GM19463 (cell line): ENCODE data around the gene JAKMIP1.
"Not testable (repeated sequence)": the region's sequence is repeated elsewhere in the genome, so short reads cannot be mapped to it uniquely, and the experiment has no call there.

Experiments
- ATAC-seq: cut with Tn5 transposase; IDR thresholded peaks from one replicate; pipeline ENCODE4 v1.9.1; 2021; ENCODE audit warnings: mild to moderate bottlenecking, moderate library complexity; ENCODE audit not compliant: unreplicated experiment

The JAKMIP1 gene

DNA sequence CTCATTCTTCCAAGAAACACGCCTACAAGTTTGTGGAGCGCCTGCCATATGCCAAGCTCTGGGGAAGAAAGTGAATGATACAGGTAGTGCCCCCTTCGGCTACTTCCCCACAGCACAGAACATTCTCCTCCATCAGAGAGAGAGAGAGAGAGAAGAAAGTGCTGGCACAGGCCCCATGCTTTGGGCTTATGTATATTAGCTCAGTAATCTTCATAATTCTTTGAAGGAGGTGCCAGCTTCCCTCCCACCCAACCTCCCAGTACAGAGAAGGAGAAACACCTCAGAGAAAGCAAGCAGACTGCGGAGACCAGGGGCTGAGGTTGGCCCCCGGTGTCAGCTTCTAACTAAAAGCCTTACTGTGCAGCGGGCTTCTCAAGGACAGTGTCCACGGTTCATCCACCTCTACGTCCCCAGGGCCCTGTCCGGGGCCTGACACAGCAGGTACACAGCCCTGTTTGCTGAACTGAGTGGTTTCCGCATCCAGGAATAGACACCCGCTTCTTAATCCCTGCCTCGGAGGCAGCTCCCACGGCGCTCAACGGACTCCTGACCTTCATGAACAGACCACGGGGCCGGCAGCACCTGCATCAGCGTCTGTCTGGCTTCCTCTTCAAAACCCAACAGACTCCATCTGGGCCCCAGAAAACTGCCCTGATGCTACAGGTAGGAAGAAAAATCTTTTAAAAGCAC is 50.2 kb downstream of the JAKMIP1 start:
- no peak for ATAC-seq

DNA sequence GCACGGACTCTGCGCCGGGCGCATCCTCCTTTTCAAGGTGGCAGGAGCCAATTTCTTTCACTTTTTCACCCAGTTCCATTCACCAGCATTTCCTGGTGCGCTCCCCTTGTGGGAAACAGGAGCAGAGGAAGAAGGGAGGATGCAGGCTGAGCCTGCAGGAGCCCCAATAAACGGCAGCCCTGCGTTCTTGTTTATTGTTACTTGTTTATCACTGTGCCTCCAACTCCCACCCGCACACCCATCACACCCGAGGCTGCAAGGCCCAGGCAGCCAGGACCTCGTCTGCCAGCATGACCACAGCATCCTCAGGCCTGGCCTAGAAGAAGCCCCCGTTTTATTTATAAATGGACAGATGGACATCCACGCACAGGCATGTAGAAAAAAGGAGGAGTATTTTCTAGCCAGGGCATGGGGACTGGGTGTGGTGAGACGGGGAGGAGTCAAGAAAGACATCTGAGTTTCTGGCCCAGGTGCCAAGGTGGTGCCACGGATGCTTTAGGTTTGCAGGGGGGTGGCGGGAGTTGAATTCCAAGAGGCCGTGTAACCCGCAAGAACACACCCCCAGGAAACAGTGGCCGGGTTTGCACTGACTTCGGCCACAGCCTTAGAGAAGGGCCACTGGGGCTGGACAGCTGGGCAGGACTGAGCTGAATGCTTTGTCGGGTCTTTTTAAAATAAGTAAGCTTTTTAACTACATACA is 51.7 kb downstream of the JAKMIP1 start:
- no peak for ATAC-seq

DNA sequence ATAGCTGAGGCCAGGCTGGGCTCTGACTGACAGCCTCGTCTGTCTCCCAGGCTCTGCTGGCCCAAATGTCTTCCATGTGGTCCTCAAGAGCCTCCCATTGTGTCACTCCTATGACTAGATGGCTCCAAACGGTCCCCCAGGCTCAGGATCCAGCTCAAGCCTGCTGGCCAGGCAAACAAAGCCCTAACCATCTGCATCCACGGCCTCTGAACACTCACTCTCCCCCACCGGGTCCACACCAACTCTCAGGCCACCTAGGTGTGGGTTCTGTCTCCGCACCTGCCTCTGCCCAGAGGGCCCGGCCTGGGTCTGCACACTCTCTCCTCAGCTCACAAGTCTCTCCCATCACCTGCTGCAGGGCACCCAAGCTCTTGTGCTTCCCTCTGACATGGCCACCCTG is 52.9 kb downstream of the JAKMIP1 start:
- no peak for ATAC-seq

DNA sequence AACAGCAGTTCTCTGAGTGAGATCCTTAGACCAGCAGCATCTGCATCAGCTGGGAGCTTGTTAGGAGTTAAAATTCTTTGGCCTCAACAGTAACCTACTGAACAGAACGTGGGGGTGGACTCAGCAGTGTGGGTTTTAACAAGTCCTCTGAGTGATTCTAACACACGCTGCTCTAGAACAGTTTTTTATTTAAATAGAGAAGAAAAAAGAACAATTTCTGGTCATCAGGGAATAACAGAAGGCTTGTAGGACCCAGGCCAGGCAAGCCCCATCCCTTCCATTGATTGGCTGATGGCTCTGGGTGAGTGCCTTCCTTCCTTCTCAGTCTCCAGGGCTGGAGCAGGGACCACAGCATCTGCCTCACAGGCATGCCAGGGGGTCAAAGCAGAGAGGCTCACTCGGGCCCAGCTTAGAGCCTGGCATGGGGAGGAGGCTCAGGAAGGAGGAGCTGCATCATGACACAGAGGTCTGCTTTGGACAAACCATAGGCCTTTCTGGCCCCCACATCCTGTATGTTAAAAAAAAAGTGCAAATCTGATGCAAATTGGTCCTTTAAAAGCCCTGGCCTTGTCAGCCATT is 56.7 kb downstream of the JAKMIP1 start:
- ATAC-seq = no peak

DNA sequence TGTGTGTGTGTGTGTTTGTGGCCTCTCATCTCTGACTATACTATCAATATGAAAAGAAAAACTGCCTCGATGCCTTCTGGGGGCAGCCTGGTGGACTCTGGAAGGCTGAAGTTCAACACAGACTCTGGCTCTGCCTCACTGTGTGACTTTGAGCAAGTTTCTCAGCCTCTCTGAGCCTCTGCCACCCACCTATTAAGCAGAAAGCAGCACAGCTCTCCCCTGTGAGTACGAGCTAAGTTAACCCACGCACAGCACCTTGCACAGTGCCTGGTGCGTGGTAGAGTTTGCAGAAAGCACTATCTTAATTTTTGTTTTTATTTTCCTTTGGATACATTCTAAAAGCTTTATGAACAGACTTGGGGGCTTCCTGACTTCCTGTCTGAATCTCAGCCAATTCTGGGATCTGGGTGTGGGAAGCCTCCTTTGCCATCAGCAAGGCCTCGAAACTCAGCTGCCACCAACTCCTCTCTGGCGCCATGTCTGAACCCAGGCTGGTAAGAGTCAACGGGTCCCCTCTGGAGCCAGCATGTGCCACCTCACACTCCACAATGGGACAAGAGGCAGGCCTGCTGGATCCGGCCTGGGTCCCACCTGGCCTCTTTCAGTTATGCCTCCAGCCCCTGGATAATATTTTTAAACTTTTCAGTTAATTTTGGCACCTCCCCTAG is 57.3 kb downstream of the JAKMIP1 start:
- no peak for ATAC-seq

DNA sequence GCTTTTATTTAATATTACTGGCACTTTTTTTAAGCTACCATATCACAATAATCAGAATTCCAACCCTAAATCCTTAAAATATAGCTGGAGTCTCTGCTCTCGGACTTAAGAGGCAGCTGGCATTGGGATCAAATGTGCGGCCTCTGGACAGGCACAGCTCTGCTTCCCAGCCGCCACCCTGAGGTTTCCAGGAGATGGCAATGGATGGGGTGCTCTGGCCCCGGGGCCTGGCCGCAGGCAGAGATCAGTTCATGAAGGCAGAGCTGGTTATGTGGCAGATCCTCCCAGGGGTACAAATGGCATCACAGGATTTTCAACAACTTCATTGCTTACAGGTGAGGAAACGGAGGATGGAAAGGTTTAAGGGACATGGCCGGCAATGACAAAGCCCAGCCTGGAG is 57.8 kb downstream of the JAKMIP1 start:
- ATAC-seq = no peak

DNA sequence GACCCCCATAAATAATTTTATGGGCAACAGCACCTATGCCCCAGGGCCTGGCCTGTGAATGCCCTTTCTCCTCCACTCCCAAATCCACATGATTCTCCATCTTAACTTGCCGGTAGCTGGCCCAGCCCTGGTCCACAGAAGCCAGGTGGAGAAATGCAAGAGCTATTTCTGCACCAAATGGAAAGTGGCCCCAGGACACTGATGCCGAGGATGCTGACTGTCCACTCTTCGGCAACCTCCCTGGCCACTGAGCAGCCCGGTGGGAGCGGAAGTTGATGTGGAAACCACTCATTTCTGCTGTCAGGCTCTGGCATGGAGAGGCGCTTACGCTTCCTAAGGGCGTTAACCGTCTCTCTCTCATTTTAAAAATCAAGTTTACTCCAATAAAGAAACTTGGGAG is 58.8 kb downstream of the JAKMIP1 start:
- no peak for ATAC-seq

DNA sequence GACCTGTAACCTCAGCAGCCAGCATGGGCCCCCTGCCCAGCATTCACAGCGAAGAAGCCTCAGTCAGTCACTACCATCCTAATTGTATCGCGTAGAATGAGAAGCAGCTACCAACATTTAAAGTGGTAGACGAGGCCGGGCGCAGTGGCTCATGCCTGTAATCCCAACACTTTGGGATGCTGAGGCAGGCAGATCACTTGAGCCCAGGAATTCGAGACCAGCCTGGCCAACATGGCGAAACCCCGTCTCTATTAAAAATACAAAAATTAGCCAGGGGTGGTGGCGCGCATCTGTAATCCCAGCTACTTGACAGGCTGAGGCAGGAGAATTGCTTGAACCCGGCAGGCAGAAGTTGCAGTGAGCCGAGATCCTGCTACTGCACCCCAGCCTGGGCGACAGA is 59.3 kb downstream of the JAKMIP1 start:
- not testable (repeated sequence) for ATAC-seq

DNA sequence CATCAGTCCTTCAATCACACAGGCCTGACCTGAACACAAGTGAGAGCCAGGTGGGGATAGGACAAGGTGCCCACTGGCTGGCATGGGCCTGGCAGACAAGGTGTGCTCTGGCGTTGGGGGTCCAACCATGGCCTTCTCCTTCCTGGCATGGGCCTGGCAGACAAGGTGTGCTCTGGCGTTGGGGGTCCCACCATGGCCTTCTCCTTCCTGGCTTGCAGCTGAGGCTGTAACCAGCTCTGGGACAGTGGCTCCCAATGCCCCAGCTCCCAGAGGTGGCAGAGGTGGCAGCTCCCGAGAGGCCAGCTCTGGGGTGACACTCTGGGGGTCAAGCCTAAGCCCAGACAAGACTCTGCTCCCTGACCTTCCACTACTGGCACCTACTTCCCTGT is 62.6 kb downstream of the JAKMIP1 start:
- ATAC-seq = no peak

DNA sequence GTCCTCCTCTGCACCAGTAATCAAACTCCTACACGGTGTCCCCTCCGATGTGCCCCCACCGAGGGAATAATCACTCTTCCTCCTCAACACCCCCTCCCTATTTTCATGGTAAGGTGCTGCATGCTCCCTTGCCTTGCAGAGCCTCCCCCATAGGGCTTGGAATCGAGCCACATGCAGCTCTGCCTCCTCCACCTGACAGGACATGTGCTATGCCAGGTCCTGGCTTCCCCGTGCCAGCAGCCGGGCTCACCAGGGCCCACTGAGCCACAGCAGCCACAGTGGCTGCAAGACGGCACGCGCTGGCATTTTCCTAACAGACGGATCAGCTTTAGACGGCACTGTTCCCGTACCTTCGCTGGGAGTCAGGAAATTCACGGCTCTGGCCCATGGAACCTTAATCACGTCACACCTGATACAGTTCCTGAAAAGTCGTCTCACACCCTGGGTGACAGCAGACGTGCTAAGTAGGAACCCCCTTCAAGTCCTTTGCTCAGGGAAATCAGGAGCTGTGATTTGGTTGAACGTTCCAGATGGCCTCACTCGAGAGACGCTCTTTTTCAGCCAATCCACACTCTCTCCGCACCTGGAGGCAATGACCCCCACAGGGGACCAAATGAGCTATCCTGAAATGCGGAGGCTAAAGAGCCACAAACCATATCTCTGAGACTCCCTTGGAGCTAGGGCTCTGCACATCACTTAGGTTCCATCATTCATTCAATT is 63.2 kb downstream of the JAKMIP1 start:
- no peak for ATAC-seq

DNA sequence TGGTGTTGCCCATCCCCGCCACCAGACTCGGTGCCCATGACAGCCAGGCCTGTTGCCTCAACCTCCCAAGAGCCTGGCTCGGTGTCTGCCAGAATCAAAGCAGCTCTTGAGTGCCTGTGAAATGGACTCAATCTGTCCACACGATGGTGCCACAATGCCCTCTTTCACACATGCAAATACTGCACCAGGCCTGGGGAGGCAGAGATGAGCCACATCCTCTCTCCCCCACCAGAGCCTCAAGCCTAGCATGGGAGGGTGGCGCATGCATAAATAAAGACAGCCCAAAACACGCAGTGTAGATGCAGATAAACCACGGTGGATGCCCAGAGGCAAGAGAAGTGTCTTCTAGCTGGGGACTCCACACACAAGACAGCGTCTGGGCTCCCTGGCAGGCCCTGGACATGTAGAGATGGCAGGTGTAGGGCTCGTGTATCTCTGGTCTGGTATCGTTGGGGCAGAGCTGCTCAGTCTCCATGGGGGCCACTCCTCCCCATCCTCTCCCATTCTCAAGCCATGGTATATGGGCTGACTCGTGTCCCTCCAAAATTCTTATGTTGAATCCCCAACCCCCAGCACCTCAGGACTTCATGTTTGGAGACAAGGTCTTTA is 65.6 kb downstream of the JAKMIP1 start:
- peak; percentile 99 for ATAC-seq

DNA sequence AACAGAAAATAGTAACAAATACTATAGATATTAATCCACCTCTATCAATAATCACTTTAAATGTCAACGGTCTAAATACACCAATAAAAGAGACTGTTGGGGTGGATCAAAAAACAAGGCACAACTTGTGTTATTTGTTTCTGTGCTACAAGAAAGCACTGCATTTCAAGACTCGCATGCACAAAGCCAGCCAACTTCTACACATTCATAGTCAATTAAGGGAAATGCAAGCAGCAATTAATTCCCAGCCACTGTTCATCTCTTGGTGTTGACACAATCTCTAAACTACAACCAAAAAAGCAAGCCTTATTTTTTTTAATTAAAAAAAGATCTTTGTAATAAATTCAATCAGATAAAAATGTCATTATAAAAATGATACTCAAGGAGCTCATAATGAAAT is 67.6 kb downstream of the JAKMIP1 start:
- ATAC-seq = no peak

DNA sequence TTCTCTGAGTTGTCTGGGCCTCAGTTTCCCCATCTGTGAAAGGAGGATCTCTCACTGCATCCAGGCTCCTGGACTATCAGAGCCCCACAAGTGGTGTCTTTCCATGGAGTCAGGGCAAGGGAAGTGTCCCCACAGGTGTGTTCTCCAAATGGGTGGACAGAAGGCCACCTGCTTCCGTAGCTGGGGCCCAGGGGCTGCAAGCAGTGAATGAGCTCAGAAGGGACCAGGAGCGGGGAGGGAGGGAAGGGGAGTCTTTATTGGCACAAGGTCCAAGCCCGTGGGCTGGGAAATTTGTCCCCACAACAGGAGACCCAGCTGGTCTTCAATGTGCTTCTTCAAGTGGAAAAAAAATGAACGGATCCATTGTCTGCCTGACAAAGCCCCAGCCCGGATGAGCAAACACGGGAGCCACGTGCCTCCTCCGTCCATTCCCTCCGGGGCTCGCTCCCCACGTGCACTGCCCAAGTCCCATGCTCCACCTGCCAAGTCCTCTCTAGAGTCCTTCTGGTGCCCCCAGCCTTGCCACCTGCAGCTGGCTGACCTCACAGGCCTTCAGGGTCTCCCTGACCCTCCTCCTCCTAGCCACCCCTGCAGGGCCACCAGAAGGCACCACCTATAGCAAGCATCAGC is 72.0 kb downstream of the JAKMIP1 start:
- no peak for ATAC-seq

DNA sequence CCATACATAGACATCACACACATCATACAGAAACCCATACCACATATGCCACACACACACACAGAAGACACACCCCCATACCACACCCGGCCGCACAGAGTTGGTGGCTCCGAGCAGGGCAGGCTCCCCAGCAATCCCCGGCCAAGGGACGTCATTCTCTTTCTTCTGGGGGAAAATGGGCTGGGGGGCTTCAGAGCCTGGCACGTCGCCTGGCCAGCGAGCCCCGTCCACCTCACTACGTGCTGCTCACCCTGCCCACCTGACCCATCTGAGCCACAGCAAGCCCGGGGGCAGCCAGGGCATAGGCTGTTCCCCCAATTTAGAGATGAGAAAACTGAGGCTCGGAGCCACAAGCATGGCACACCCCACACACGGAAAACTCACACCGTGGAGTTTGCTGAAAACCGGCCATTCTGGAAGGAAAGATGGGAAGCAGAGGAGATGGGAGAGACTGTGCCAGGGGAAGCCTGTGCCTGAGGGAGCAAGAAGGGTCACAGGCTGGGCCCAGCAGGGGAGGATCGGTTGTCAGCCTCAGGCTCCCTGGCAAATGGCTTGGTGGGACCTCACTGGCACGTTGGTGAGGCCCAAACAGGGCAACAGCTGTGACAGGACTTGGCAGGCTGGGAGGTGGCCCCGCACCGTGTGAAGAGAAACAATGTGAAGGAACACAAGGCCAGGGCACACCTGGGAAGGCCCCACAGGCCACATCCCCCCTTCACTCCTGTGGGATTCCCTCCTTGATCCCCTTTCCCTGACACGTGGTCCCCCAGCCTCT is 73.2 kb downstream of the JAKMIP1 start:
- no peak for ATAC-seq

DNA sequence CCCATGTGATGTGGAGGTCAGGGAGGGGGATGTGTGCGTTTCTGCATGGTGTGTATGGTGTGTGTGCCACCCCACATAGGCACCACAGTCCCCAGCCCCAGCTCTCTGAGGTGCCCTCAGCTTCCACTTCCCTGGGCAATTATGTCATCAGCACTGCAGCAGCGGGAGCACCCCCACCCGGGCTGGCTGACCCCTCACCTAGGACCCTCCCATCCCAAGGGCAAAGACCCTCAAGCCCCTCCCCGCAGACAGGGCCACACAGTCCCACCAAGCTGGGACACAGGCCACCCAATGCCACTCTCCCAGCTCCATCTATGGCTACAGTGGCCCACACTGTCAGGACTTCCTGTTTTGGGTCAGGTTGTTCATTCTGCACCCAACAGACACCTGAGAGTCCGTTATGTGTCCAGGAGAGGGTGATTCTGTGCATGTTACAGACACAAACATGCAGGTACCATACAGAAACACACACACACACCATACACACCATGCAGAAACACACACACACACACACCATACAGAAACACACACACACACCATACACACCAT is 75.2 kb downstream of the JAKMIP1 start:
- no peak for ATAC-seq

DNA sequence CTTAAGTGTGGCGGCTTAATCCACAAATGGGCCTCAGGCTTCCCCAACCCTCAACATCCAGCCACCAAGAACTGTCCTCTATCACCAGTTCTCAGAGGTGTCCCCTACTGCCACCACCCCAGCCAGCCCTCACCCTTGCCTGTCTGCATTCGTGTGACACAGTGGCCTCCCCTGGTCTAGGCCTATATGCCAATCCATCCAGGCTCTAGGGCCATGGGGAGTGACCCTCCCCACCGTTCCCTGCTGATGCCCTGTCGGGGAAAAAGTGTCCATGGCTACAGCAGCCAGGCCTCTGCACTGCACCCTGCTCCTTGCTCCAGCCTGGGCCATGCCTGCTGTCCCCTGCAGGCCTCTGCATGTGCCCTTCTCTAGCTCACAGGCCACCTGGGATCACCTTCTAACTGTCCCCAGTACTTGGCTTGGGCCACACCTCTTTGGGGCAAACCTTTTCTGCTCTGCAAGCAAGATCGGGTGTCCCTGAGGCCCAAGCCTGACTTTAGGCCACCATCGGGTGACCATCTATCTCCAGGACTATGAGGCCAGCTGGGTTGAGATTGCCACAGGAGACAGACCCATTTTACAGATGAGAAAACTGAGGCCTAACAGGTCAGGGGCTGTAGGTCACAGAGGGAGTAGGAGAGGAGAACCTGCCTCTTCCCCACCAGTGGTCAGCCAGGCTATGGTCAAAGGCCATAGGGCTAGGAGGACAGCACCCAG is 75.8 kb downstream of the JAKMIP1 start:
- ATAC-seq = no peak

DNA sequence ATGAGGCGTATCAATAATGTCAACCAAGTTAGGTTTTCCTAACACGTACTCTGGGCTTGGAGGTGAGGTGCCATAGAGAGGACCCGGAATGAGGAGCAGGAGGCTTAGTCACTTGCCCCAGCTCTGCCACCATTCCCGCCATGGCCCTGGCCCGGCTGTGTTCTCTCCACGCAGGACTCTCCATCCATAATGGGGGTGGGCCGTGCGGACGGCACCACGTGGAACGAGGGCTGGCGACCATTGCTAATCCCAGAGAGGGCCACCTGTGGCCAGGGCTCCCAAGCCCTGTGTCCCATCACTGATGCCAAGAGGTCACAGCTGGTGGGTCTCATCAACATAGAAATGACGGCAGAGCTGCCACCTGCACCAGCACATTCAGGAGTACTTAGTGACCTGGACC is 76.4 kb downstream of the JAKMIP1 start:
- ATAC-seq = no peak

DNA sequence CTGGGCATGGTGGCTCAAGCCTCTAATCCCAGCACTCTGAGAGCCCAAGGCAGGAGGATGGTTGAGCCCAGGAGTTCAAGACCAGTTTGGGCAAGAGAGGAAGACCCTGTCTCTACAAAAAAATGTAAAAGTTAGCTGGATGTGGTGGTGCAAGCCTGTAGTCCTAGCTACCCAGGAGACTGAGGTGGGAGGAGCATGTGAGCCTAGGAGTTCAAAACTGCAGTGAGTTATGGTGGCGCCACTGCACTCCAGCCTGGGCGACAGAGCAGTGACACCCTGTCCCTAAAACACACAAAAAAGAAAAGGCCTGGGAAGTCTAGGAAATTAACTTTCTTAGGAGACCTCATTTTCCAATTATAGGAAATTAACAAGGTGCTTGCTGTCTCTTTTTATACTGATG is 76.8 kb downstream of the JAKMIP1 start:
- no peak for ATAC-seq

DNA sequence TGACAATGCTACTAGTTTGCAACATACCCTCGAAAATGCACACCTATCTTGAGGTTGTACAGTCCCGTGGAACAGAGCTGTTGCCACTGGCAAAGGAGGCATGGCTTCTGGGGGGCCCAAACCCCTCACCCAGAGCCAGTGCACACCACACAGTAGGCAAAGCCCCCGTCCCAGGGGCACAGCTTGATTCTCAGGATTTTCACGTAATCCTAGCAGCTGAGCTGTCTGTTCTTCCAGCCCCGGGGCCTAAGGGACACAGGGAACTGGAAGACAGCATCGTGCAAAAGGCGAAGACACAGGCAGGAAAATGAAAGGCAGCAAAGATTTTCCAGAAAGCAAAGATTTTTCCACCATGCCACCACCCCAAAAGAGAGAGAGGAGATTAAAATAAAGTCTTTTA is 77.2 kb downstream of the JAKMIP1 start:
- ATAC-seq = no peak
